AG10803 (cell line): Measurements from ENCODE around the gene KLHL1.

Source experiments
- DNase-seq: peaks from one replicate; pipeline ENCODE4 v3.0.0; 2010; ENCODE audit warnings: low read depth
- H3K4me3 ChIP-seq: 2 replicates; pipeline ENCODE4 v1.5.1; 2011; ENCODE audit warnings: mild to moderate bottlenecking, low read length, control low read depth
- TF ChIP-seq, protein P1 (sequence below): conservative IDR thresholded peaks from 2 replicates; pipeline ENCODE4 v1.5.1; 2011; ENCODE audit warnings: mild to moderate bottlenecking, low read length, control low read depth, inconsistent platforms

Gene KLHL1

DNA sequence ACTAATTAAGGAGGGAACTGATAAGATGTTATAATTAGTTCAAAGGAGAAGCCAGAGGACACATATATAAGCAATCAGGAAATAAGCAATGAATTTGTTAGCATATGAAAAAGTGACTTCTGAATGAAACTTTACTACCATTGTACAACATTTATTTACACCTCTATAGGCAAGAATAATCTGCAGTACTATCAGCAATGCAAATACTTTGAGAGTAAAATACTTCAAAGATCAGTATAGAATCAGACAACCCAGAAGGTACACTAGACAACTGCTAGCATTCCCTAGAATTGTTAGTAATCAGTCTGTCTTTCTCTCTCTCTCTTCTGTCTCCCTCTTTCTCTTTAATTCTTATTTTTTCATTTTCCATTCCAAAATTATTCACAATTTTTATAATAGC lies 197.5 kb downstream of the KLHL1 start:
- TF ChIP-seq, protein P1, sequence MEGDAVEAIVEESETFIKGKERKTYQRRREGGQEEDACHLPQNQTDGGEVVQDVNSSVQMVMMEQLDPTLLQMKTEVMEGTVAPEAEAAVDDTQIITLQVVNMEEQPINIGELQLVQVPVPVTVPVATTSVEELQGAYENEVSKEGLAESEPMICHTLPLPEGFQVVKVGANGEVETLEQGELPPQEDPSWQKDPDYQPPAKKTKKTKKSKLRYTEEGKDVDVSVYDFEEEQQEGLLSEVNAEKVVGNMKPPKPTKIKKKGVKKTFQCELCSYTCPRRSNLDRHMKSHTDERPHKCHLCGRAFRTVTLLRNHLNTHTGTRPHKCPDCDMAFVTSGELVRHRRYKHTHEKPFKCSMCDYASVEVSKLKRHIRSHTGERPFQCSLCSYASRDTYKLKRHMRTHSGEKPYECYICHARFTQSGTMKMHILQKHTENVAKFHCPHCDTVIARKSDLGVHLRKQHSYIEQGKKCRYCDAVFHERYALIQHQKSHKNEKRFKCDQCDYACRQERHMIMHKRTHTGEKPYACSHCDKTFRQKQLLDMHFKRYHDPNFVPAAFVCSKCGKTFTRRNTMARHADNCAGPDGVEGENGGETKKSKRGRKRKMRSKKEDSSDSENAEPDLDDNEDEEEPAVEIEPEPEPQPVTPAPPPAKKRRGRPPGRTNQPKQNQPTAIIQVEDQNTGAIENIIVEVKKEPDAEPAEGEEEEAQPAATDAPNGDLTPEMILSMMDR = no peak

DNA sequence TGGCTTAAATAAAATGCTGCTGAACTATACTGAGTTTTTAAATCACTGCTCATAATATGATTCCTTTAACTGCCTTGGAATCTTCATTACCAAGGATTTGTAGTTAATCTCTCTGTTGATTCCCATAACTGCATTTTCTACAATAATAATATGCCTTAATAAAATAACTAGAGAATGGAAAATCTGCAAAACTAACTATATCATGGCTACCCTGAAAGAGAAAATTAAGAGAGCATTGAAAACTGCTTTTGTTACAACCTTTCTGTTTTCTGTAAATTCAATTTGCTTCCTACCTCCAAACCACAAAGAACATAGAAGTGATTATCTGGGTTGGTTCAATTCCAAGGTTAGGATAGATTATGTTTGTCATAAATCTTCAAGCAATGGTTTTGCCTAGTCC lies 203.5 kb downstream of the KLHL1 start:
- TF ChIP-seq, protein P1 = no peak
- no peak for DNase-seq
- H3K4me3 ChIP-seq = no peak overlapping the region

More for the DNA sequence above, 197.5 kb downstream of the KLHL1 start:
- no peak for DNase-seq
- H3K4me3 ChIP-seq = no peak overlapping the region

DNA sequence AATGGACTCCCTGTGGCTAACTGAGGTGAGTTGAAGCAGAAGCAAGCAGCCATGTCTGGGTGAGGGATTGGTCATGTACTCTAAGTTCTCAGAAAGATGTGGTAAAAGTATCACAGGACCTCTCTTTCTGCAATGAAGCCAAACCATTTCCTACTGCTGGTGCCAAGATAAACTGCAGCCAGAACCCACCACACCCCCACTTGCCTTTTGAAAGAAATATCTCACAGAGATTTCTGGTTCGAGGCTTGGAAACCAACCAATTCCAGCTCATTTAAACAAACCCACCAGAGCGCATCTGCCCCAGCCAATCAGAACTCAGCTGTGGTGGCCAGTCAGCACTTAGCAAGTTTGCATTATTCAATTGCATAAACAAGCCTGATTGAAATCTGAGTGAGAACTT lies 205.2 kb downstream of the KLHL1 start:
- DNase-seq = no peak
- TF ChIP-seq, protein P1 = no peak
- no peak overlapping the region for H3K4me3 ChIP-seq

DNA sequence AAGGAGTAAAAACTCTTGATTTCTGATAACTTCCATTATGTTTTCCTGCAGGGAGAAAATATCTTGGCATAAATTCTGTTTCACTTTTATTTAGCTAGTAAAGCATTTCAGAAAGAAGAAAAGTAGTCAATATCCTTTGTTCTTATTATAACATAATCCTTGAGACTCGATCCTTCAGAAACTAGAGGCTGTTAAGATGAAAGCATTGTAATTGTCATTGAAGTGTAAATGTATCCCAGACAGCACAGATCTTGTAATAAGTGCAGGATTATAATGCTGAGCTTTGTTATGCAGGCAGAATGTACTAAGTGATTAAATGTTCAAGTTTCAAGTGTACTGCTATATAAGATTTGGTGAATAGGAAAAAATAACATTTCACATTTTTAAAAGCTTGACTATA lies 225.8 kb downstream of the KLHL1 start:
- H3K4me3 ChIP-seq = no peak overlapping the region
- TF ChIP-seq, protein P1 = no peak
- no peak for DNase-seq

DNA sequence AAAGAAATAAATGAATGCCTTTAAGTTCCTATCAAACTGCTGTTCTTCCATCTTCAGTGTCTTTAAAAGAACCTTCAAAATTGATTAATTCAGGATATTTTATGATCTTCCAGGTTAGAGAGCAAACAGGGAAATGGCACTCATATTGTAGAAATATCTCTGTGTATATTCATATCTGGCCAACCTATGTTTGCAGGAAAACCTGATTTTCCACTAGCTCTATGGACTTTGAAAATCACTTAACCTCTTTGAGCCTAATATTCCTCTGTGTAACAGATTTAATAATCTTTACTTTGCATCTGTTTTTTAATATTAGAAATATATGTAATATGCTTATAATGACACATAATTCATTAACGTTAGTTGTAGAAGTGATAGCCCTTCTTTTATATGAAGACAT lies 228.3 kb downstream of the KLHL1 start:
- DNase-seq = no peak
- H3K4me3 ChIP-seq = no peak overlapping the region
- TF ChIP-seq, protein P1 = no peak

DNA sequence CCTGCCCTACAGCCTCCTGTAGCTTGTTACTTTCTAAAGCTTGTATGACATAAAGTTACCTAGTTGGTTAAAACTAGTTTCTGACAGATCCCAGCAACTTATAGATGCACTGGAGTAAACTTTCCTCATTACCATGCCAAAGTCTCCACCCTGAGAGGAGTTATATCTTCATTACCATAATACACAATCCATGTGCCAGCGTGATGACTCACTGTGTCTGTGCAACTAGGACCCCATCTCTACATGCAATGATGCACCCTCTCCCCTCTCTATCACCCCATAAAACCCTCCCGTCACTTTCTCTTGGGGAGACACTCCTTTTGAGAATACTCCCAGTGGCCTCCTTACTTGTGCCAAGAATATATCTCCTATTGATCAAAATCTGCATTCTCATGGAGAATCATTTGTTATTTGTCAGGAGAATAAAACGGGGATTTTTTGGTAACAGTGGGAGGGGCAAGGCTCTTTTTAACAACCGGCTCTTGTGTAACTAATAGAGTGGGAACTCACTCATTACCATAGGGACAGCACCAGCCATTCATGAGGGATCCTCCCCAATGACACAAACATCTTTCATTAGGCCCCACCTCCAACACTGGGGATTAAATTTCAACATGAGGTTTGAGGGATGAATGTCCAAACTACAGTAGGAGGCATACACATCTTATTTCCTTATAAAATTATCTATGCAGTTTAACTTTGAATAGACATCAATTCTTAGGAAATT lies 235.8 kb downstream of the KLHL1 start:
- TF ChIP-seq, protein P1 = no peak
- DNase-seq = no peak
- no peak overlapping the region for H3K4me3 ChIP-seq

DNA sequence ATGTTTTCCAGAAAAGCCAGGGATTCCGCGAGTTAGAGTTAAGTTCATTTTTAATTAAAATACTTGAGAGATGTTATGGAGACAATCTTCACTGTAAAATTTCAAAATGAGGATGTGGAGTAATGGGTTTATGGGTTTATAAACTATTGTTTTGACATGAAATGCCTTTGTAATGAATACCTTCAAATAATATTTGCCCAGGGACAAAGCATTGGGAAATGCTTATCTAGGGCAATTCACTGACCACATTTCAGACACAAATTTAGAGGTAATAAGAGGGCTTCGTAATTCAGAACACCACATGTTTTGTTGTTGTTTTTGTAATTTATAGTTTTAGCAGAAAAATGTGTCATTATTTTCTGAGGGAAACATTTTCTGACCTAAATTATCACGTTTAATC lies 241.7 kb downstream of the KLHL1 start:
- H3K4me3 ChIP-seq = no peak overlapping the region
- no peak for DNase-seq
- TF ChIP-seq, protein P1 = no peak
